ENCODE results near the gene TMEM201.
A peak's percentile ranks its signal among the peaks of the same experiment; 100 is the strongest.
"Not testable (repeated sequence)": the region's sequence is repeated elsewhere in the genome, so short reads cannot be mapped to it uniquely, and the experiment has no call there.

TMEM201 gene, protein sequence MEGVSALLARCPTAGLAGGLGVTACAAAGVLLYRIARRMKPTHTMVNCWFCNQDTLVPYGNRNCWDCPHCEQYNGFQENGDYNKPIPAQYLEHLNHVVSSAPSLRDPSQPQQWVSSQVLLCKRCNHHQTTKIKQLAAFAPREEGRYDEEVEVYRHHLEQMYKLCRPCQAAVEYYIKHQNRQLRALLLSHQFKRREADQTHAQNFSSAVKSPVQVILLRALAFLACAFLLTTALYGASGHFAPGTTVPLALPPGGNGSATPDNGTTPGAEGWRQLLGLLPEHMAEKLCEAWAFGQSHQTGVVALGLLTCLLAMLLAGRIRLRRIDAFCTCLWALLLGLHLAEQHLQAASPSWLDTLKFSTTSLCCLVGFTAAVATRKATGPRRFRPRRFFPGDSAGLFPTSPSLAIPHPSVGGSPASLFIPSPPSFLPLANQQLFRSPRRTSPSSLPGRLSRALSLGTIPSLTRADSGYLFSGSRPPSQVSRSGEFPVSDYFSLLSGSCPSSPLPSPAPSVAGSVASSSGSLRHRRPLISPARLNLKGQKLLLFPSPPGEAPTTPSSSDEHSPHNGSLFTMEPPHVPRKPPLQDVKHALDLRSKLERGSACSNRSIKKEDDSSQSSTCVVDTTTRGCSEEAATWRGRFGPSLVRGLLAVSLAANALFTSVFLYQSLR

DNA sequence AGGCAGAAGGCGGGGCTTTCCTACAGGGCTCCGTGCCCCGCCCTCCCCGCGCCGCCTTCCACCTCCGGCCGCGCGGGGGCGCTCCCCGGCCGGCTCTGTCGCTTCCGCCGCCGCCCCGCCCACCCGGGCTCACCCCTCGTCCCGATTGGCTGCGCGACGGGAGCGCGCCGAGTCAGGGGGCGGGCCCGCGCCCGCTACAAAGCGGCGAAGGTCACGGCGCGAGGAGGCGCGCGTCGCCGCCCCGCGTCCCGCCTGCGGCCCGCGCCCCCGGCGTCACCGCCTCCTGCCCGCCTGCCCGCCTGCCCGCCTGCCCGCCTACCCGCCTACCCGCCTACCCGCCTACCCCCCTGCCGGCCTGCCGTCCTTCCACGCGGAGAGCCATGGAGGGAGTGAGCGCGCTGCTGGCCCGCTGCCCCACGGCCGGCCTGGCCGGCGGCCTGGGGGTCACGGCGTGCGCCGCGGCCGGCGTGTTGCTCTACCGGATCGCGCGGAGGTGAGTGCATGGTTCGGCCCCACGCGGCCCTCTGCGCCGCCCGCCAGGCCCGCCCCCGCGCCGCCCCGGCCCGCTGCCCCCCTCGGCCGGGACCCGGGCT is at the start of gene TMEM201:
TMEM201 (plus strand) TSS at position 361 of the 593 bp plus-strand sequence; CDS start at position 381, 20 bp downstream.
- peak; percentile 44 for DNase-seq

DNA sequence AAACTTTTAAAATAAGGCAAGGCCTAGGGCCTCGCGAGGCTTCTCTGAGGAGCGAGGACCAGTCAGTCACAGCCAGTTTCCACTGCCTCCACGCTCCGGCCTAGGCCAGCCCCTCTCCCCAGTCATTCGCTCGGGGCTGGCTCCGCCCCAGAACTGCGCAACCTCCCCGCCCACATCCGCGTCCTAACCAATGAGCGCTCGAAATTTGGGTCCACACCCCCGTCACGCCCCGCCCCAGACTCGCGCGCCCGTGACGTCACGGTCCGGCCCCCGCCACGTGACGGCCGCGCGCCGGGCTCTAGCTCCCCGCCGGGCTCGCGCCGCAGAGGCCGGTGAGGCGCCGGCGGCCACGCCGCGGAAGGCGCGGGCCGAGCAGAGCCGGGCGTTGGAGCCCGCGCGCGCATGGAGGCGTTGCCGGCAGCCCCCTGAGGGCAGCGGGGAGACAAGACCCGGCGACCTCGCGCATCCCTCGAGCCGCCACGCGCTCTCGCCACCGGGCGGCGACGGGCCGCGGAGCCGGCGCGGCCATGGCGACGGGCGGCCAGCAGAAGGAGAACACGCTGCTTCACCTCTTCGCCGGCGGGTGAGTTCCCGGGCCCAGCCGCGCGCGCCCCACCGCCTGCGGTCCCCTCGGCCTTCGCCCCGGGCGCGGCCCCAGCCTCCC is 49.4 kb upstream of the TMEM201 start, which contains the start of gene SLC25A33:
SLC25A33 (plus strand) TSS at position 301 of the 664 bp plus-strand sequence; CDS start at position 528, 227 bp downstream.
- peak; percentile 84 for DNase-seq

DNA sequence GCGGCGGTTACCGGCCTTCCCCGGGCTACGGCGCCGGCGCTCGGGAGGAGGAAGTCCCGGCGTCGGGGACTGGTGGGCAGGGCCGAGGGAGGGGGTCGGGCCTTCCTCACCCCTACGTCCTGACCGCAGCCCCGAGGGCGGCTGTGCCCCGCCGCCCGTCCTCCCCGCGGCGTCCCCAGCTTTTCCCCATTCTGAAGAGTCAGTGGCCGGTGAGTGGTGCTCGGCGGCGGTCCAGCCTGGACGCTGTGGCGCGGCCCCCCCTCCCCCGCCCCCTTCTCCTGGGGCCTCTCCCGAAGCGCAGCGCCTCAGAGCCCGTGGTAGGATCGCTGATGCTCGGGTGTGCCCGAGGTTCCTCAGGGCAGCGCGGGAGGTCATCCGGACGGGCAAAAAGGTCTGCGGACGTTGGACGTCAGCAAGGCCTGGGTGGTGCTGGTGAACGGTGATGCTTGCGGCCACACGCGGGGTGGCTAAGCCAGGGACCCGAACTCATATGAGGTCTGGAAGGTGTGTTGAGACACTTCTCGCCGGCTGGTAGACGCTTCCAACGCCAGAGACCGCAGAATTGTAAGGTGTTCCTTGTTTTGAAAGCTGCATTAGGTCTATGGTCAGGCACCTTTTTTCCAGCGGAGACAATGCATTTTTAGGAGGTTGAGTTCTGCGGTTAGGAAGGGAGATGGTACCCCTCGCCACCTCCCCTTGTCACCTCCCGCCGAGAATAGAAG is 48.7 kb upstream of the TMEM201 start:
- DNase-seq = no peak

DNA sequence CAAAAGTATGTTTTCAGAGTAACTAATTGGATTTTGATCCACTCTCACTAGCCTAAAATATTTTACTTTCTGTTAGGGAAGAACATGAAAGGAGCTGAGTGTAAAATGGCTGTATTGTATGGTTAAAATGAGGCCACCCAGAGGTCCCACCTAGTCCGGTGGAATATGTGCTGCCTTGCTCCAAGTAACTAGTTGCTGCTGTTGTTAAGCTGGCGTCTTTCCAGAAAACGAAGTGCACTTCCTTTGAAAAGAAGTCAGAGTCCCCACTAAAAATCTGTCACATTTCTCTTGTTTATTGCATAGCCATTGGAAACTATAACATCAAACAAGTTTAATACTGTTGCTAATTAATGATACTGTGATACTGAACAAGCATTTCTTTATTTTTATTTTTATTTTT is 46.3 kb upstream of the TMEM201 start:
- no peak for DNase-seq

DNA sequence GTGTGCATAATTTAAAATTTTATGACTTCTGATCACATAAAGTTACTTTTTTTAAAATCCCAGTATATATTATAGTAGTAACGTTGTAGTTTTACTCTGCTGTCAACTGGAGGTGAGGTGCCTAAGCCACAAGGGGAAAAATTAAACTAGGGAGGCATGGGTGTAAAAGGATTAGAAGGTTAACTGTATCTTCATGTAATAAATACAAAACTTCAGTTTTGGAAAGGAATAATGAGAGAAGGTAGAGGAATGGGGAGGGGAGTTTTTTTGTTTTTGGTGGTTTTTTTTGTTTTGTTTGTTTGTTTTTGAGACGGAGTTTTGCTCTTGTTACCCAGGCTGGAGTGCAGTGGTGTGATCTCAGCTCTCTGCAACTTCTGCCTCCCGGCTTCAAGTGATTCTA is 43.8 kb upstream of the TMEM201 start:
- DNase-seq = no peak

DNA sequence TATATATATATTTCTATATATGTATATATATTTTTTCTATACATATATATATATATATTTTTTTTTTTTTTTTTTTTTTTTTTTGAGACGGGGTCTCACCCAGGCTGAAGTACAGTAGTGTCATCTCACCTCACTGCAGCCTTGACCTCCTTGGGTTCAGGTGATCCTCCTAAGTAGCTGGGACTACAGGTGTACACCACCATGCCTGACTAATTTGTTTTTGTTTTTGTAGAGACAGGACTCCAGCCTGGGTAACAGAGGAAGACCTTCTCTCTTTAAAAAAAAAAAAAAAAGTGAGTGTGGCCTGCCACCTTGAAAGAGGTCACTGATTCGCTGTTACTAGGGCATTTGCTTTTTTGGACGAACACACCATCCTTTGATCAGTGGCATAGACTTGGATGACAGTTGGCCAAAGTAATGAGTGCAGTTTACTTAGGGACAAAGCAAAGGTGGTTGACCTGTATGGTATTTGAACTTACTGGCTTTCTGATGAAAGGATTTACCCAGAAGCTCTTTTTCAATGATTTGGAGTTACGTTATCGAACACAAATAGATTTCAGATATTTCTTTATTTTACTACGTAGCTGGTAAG is 38.7 kb upstream of the TMEM201 start:
- DNase-seq = no peak

DNA sequence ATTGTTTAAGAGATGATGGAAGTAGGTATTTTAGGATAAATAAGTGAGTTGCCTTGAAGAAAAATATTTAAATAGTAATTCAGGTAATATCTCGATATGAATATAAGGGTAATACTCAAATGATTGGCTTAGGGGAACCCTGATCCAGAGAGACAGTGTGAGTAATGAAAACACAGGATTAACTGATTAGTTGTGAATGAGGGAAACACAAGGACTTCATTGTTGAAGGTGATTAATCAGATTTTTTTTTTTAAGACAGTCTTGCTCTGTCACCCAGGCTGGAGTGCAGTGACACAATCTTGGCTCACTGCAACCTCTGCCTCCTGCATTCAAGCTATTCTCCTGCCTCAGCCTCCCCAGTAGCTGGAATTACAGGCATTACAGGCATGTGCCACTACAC is 36.7 kb upstream of the TMEM201 start:
- DNase-seq = no peak

DNA sequence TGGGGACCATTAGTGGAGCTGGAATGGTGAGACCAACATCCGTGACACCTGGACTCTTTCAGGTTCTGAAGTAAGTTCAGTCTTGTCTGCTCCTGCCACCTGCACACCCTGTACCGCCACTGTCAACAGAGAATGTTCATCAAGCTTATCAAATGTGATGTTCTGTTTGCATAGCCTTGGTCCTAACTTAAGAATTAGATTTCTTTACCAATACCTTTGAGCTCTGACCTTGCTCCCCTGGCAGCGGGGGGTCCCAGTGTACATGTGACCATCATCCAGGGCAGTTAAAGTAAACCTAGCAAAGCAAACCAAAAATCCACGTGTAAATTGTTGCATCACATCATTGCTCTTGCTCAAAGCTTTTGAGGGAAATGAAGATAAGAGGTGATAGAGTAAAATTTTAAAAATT is 35.0 kb upstream of the TMEM201 start:
- no peak for DNase-seq

DNA sequence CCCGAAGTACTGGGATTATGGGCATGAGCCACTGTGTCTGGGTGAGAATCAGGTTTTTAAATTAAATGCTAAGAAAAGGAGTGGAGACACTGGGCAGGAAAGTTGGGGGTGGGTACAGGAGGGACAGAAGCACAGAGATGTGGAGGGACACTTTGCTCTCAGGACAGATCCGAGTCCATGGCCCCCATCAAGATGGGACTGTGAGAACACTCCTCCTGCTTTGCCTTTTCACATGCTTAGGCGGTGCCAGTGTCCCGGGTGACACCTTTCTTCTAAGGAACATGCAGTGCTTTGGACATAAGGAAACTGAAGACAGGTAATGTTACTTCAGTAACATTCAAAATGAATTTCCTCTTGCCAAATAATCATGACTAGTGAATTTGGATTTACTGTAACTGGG is 32.8 kb upstream of the TMEM201 start:
- DNase-seq = no peak

DNA sequence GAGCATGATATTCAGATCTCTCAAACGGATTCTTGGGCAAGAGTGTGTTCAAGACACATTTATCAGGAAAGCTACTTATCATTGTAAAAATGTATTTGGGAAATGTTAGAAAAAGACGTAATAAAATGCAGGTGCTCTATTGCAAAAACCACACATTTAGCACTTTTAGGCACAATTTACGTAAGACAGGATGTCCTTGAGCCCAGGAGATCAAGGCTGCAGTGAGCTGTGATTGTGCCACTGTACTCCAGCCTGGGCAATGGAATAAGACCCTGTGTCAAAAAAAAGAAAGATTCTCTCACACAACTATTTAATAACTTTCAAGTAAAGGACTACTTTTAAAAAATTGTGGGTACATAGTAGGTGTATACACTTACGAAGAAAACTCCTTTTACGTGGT is 31.1 kb upstream of the TMEM201 start:
- DNase-seq = no peak

DNA sequence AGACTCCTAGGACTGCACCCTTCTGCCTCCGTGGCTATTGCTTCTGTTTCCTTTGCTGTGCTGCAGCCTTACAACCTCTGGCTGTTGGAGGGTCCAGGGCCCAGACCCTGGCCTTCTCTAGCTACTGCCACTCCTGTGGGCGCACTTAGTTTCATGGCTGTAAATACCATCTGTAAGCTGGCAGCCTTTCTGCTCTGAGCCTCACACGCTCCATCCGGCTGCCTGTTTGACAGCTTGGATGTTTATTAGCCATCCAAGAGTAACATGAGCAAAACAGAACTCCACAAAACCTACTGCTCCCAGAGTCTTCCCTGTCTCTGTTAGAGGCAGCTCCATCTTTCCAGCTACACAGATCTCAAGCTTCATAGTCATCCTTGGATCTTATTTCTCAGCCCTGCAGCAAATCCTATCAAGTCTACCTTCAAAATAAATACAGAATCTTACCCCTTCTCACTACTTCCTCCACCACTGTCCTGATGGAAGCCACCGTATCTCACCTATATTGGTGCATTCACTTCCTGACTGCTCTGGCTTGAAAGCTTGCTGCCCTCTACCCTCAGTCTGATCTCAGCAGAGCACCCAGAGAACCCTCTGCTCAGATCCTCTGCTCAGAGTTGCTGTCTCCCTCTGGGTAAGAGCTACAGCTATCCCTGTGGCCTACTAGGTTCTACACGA is 30.3 kb upstream of the TMEM201 start:
- DNase-seq = no peak

DNA sequence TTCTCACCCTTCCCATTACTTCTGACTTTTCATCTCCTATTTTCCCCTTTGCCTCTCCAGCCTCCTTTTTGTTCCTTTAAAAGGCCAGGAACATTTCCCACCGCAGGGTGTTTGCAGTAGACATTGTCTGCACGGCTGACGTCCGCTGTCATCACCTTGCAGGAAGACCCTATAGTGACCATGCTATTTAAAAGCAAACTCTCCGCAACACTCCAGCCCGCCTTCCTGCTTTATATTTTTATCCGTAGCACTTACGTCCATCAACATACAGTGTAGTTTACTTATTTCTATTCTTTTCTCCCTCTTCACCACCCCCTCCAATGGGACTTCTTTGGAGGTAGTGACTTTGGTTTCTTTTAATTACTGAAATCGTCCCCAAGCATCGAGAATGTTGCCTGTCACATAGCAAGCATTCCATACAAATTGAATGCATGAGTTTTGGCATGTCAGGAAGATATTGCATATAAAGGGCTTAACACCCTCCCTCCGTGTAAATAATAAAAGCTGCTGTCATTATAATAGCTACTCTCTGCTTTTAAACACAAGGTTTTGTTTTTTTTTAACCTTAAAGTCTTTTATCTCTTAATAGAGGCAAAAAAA is 29.7 kb upstream of the TMEM201 start:
- no peak for DNase-seq

DNA sequence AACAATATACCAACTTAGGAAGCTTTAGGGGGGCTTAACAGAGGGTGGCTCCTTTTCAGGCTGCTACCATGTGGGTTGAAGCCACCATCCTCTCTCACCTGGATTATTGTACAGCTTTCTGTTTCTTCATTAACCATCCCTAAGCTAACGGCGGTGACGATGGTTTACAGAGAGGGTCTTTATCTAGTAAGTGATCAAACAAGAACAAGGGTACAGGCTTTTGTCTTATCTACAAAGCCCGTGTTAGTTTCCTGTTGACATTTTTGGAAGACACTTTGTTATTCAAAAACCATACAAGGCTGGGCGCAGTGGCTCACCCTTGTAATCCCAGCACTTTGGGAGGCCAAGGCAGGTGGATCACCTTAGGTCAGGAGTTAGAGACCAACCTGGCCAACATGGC is 29.0 kb upstream of the TMEM201 start:
- DNase-seq = no peak

DNA sequence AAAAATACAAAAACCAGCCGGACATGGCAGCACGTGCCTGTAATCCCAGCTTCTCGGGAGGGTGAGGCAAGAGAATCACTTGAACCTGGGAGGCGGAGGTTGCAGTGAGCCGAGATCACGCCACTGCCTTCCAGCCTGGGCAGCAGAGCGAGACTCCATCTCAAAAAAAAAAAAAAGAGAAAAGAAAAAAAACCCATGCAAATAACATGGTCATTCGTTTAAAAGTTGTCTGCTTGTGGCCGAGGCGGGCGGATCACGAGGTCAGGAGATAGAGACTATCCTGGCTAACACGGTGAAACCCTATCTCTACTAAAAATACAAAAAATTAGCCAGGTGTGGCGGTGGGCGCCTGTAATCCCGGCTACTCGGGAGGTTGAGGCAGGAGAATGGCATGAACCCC is 28.6 kb upstream of the TMEM201 start:
- not testable (repeated sequence) for DNase-seq

DNA sequence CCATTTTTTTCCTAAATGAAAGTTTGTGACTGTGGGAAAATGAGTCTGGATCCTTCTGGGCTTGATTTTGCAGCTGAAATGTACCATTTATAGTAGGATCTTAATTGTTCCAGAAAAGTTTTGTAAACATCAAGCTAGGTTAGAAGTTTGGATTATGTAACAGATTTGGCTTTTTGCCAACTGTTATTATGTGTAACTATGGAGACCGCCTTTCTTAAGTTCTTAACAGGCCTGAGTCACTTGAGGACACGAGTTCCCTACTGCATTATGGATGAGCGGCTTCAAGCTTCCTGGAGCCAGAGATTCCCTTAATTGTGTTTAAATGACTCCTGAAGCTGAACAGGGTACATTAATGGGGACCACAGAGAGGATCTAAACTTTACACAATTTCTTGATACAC is 27.3 kb upstream of the TMEM201 start:
- no peak for DNase-seq

DNA sequence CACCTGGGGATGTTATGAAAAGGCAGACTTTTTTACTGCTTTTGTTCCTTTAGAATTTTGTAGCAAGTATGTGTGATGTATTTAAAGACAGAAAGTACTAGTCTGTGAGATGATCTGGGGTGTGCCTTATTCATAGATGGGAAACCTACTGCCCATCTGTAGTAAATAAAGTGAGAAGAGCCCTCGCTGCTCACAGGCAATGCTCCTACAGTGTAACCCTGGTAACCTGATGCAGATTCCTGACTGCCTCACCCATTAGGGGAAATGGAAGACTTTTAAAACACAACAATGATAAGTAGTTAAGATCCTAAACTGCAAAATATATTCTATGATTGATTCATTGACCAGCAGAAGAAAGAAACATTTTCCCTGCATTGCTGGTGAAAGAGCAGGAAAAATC is 19.4 kb upstream of the TMEM201 start:
- DNase-seq = no peak

DNA sequence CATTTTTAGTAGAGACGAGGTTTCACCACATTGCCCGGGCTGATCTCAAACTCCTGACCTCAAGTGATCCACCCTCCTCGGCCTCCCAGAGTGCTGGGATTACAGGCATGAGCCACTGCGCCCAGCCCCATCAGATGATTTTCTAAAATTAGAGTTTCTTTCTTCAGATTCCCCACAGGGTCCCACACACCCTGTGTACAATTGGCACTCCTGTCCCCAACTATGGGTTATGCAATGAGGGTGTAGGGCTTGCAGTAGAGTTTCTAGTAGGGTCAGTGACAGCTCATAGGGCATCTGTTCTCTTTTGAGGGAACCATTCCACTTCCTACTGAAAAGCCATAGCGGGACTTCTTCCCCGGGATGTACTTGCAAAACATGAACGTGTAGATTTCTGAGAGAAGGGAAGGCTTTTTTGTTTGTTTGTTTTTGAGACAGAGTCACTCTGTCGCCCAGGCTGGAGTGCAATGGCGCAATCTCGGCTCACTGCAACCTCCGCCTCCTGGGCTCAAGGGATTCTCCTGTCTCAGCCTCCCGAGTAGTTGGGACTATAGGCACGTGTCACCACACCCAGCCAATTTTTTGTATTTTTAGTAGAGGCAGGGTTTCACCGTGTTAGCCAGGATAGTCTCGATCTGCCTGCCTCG is 17.7 kb upstream of the TMEM201 start:
- DNase-seq = not testable (repeated sequence)

DNA sequence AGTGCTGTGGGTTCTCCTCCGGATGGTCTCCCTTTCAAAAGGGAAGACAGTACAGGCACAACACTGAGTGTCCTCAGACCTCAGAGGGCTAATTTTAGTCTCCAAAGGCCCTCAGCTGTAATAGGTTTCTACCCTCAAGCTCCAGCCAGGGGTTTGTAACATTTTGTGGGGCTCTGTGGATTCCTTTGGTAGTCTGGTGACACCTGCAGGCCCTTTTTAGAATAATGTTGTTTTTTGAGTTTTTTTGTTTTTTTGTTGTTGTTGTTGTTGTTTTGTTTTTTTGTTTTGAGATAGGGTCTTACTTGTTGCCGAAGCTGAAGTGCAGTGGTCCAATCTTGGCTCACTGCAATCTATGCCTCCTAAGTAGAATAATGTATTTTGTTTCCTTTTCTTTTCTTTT is 15.0 kb upstream of the TMEM201 start:
- no peak for DNase-seq

DNA sequence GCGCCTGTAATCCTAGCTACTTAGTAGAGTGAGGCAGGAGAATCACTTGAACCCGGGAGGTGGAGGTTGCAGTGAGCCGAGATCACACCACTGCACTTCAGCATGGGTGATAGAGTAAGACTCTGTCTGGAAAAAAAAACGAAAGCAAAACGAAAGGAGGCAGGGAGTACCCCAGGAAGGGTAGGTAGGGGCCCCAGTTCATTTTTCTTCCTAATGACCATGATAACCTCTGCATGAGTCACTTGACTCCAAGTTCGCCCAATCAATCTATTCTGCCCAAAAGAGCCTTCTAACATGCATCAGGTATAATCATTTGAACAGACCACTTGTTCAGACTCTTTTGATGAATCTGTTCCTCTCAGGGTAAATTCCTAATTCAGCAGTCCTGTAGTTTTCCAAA is 13.2 kb upstream of the TMEM201 start:
- no peak for DNase-seq

DNA sequence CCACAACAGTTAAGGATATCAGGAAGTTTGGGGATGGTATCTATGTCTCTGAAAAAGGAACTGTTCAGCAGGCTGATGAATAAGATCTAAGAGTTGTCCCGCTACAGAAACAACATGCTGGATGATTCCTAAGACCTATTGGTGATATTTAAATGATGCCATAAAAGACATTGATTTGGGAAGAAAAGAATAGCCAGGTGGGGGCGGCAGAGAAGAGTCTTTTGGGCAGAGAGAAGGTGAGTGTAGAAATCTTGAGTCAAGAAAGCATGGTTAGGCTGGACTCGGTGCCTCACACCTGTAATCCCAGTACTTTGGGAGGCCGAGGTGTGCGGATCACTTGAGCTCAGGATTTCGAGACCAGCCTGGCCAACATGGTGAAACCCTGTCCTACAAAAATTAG is 11.8 kb upstream of the TMEM201 start:
- no peak for DNase-seq

DNA sequence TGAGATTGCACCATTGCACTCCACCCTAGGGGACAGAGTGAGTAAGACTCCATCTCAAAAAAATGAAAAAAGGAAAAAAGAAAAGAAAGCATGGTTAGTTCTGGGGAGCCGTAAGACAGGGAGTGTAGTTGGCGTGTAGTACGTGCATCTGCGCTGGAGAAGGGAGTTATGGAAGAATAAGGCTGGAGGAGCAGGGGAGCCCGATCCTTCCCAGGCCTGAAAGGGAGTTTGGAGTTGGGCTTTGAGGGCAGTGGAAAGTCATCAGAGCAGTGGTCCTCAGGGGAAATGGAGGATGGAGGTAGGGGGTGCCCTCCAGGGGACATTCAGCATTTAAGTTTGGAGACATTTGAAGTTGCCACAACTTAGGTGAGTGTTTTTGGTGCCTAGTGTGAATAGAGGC is 11.3 kb upstream of the TMEM201 start:
- DNase-seq = no peak

Data from NCI-H748 treated with DMSO at 0.1 percent for 48 hours (cell line).